Kidney (tissue), 14 donors: ENCODE data around the gene GAPVD1. TPM values are rescaled to one million over a fixed set of nuclear protein-coding genes. Genes with fewer than 3 reads are reported as not detected.

Experiments used
- DNase-seq, 5 donors: peaks; one replicate each; pipeline ENCODE4 v3.0.0-alpha.2; 2013 to 2020
- FAIRE-seq: peaks from 2 replicates; lab custom pipeline; 2012; peaks lifted over from hg19 to GRCh38; lab: Jason Lieb, UNC
- H3K27ac ChIP-seq, 2 donors: one replicate each; pipeline ENCODE4 v1.7.0; 2013; ENCODE audit warnings: low read depth in 2 of 2, low read length in 2 of 2, inconsistent platforms in 1 of 2
- H3K27me3 ChIP-seq: one replicate; pipeline ENCODE4 v1.7.1; 2013; ENCODE audit warnings: low read length, inconsistent platforms; ENCODE audit not compliant: control insufficient read depth, insufficient read depth
- H3K36me3 ChIP-seq, 3 donors: one replicate each; pipeline versions ENCODE4 v1.7.0 to v1.7.1; 2013; ENCODE audit warnings: low read length in 3 of 3, control low read depth in 1 of 3, inconsistent platforms in 1 of 3; ENCODE audit not compliant: insufficient read depth in 3 of 3, control insufficient read depth in 2 of 3
- H3K4me1 ChIP-seq, 3 donors: one replicate each; pipeline versions ENCODE4 v1.7.0 to v1.7.1; 2013; ENCODE audit warnings: low read length in 3 of 3, inconsistent platforms in 1 of 3, low read depth in 1 of 3; ENCODE audit not compliant: control insufficient read depth in 2 of 3, insufficient read depth in 2 of 3
- H3K4me3 ChIP-seq, 3 donors: one replicate each; pipeline versions ENCODE4 v1.7.0 to v1.8.1; 2013; ENCODE audit warnings: low read length in 3 of 3, control low read depth in 1 of 3, inconsistent platforms in 1 of 3
- H3K9ac ChIP-seq, 3 donors: one replicate each; pipeline versions ENCODE4 v1.7.0 to v1.7.1; 2013; ENCODE audit warnings: low read length in 3 of 3, control low read depth in 1 of 3, inconsistent platforms in 1 of 3
- H3K9me3 ChIP-seq, 3 donors: one replicate each; pipeline versions ENCODE4 v1.7.0 to v1.7.1; 2013; ENCODE audit warnings: low read length in 3 of 3, control low read depth in 1 of 3, inconsistent platforms in 1 of 3; ENCODE audit not compliant: control insufficient read depth in 2 of 3, insufficient read depth in 1 of 3
- intact Hi-C: fragments of 100-400 bp; cut with DNase I; formaldehyde crosslinking; loops from one replicate; pipeline ENCODE4 v1.11.1; 2022
- polyA plus RNA-seq: library from polyadenylated mRNA; stranded (reverse); fragments of 350-450 nt; fragmentation: Illumina TruSeq; extraction: RNeasy Lipid Tissue Mini Kit (QIAGEN cat#74804); gene quantifications from one replicate; pipeline ENCODE4 v1.2.3, GENCODE V29; 2014; ENCODE audit warnings: low read depth, low replicate concordance; ENCODE audit not compliant: insufficient read depth
- total RNA-seq: library from RNA; stranded (reverse); fragmentation: NEBNext Ultra II Directional; extraction: Animal tissue kit (Norgen Biotek cat#: 25700); gene quantifications from one replicate; pipeline ENCODE4 v1.2.1, GENCODE V29; 2021
- TF ChIP-seq, protein P1 (sequence below): IDR thresholded peaks from 3 replicates; pipeline ENCODE4 v1.5.1; 2012; ENCODE audit warnings: mild to moderate bottlenecking, moderate library complexity, borderline replicate concordance; ENCODE audit not compliant: insufficient read depth; ENCODE audit errors: extremely low read depth
- donor health status: control.
- donor health status: control.
- donor health status: control.
- donor health status: control.
- donor health status: control.
- donor health status: DM: yes; HTN: yes; CAD: no.
- donor health status: Normal renal cell carcinoma (clear cell type).

The GAPVD1 gene
- total and polyA plus RNA-seq, 2 donors from 2014 or later = 6.9 to 44.8 TPM

DNA sequence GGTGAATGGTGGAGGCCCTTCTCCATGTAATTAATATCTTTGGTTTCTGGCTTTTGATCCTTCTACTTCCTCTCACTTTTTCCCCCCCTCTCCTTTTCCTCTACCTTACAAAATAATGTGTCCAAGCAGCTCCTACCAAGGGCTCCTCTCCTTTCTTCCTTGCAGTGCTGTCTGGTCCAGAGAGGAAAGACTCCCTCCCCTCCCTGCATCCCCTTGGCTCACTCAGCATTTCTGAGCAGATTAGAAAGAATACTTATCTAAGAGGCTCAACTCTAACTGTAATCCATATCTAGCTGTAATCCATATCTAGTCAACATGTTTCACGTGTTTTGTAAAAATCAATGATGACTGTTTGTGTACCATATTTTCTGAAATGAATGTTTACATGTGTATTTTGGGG, 97.4 kb downstream of the GAPVD1 start:
- intact Hi-C loops = no loop called here
- no peak for DNase-seq
- Histone ChIP-seq H3K4me1 (no peaks in the 10 kb centered on the region), H3K9ac (no peak overlapping the region), H3K36me3 (peaks cover 17 to 37% (median 21%) of the 10 kb centered on the region in 3 donors), H3K4me3 (no peak overlapping the region), H3K27me3 (no peaks in the 10 kb centered on the region), H3K27ac (no peak overlapping the region), H3K9me3 (no peaks in the 10 kb centered on the region)
- no peak for FAIRE-seq
- TF ChIP-seq, protein P1, sequence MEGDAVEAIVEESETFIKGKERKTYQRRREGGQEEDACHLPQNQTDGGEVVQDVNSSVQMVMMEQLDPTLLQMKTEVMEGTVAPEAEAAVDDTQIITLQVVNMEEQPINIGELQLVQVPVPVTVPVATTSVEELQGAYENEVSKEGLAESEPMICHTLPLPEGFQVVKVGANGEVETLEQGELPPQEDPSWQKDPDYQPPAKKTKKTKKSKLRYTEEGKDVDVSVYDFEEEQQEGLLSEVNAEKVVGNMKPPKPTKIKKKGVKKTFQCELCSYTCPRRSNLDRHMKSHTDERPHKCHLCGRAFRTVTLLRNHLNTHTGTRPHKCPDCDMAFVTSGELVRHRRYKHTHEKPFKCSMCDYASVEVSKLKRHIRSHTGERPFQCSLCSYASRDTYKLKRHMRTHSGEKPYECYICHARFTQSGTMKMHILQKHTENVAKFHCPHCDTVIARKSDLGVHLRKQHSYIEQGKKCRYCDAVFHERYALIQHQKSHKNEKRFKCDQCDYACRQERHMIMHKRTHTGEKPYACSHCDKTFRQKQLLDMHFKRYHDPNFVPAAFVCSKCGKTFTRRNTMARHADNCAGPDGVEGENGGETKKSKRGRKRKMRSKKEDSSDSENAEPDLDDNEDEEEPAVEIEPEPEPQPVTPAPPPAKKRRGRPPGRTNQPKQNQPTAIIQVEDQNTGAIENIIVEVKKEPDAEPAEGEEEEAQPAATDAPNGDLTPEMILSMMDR = no peak

DNA sequence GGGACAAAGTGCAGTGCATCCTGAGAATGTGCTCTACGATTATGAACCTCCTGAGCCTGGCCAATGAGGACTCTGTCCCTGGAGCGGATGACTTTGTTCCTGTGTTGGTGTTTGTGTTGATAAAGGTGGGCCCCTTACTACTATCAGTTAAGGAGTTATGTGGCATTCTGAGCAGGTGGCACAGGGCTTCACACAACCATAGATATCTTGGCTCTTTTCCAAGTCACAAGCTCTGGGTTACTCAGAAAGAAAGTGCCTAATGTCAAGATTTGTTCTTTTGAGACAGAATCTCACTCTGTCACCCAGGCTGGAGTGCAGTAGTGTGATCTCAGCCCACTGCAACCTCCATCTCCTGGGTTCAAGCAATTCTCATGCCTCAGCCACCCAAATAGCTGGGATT, 99.0 kb downstream of the GAPVD1 start:
- H3K27me3 ChIP-seq = no peaks in the 10 kb centered on the region
- no peak overlapping the region for H3K9ac ChIP-seq
- TF ChIP-seq, protein P1 = no peak
- H3K4me3 ChIP-seq = no peak overlapping the region
- FAIRE-seq = no peak
- no peak overlapping the region for H3K27ac ChIP-seq
- H3K9me3 ChIP-seq = no peaks in the 10 kb centered on the region
- DNase-seq = no peak
- H3K36me3 ChIP-seq = peaks cover 17 to 36% (median 17%) of the 10 kb centered on the region in 3 donors
- no peaks in the 10 kb centered on the region for H3K4me1 ChIP-seq
- intact Hi-C loops = no loop called here

DNA sequence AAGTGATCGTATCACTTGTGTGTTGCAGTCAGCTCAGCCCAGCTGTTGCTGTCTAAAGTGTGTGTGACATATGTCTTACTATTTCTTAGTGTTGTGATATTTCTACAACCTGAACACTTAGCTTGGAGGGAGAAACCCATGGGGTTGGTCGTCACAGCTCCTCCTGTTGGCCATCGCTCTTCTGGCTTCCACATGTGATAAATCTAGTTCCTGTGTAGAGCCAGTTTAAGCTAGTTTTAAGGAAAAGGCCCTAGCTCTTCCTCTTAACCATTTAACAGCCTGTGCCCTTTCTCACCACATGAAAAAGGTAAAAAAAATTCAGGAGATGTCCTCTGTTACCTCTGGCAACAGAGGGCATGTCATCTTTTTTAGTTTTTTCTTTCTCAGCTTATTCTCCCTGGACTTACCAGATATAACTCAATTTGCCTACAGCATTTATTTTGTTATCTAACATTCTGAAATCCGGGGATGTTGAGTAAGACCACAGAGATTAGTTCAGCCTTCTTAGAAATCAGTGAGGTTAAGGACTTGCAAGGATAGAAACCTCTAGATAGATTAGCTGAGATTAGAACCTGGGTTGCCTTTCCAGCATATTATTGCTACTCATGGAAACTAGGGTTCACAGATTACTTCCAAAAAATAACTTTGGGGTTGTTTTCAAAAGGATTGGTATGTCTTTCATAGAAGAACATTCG, 100.4 kb downstream of the GAPVD1 start:
- H3K4me3 ChIP-seq = no peak overlapping the region
- no peak for FAIRE-seq
- H3K9me3 ChIP-seq = no peaks in the 10 kb centered on the region
- H3K27ac ChIP-seq = no peak overlapping the region
- DNase-seq = no peak
- TF ChIP-seq, protein P1 = no peak
- no peaks in the 10 kb centered on the region for H3K4me1 ChIP-seq
- H3K9ac ChIP-seq = no peak overlapping the region
- no peaks in the 10 kb centered on the region for H3K27me3 ChIP-seq
- H3K36me3 ChIP-seq = peaks cover 8 to 27% (median 9%) of the 10 kb centered on the region in 3 donors
- intact Hi-C loops = no loop called here

DNA sequence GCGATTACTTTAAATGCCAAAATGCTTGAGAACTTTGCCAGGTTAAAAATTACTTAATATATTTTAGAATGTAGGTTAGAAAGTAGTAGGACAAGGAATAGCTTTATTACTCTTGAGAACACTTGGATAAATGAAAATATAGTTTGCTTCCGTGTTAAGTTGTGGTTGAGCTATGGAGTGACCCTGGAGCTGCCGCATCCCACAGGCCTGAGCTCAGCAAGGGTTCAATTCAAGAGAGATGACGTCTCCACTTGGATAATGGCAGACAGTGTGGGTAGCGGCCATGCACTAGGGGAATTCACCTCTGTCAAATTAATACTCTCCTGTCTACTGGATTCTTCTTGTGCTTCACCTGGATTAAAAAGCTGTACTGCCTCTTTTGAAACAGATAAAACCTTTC, 105.0 kb downstream of the GAPVD1 start:
- DNase-seq = no peak
- Histone ChIP-seq H3K4me3 (no peak overlapping the region), H3K27ac (no peak overlapping the region), H3K9me3 (no peaks in the 10 kb centered on the region), H3K36me3 (peaks cover 2 to 15% (median 9%) of the 10 kb centered on the region in 3 donors), H3K4me1 (no peaks in the 10 kb centered on the region), H3K9ac (no peak overlapping the region), H3K27me3 (no peaks in the 10 kb centered on the region)
- TF ChIP-seq, protein P1 = no peak
- FAIRE-seq = no peak
- intact Hi-C loops = no loop called here
